ENCODE measurements around the gene SH2D4B. TPM values are rescaled to one million over a fixed set of nuclear protein-coding genes. Genes with fewer than 3 reads are reported as not detected.

The SH2D4B gene
- total RNA-seq, 1 experiment from 2014 or later = 0.22 TPM

- BruUV-seq (replicated peaks) = no TSS peak
- CTCF ChIA-PET = no interaction called here
- no peak overlapping the region for H3K27ac ChIP-seq (ENCODE audit: low read depth, low read length)
Observed at GRCh38 chr10:80554050-80554449, 16.3 kb downstream of the SH2D4B start.

More at GRCh38 chr10:80554050-80554449, 16.3 kb downstream of the SH2D4B start:
- intact Hi-C loops (cut with micrococcal nuclease) = no loop called here
- no peak overlapping the region for H3K9ac ChIP-seq (ENCODE audit: low read length)
- no peaks in the 10 kb centered on the region for H3K9me2 ChIP-seq (ENCODE audit: insufficient read depth)
- no peaks in the 10 kb centered on the region for H3K27me3 ChIP-seq (ENCODE audit: insufficient read depth, low read length)
- ATAC-seq = no peak
- H3K4me1 ChIP-seq (ENCODE audit: control insufficient read depth in 1 of 2, insufficient read depth in 2 of 2, low read length in 2 of 2) = no peaks in the 10 kb centered on the region
- no peaks in the 10 kb centered on the region for H3K79me2 ChIP-seq (ENCODE audit: insufficient read depth, low read length)
- H3K36me3 ChIP-seq (ENCODE audit: control insufficient read depth in 1 of 2, insufficient read depth in 2 of 2, low read length in 2 of 2) = no peaks in the 10 kb centered on the region
- RAD21 ChIA-PET (ENCODE audit: low non-redundant PET in 1 of 2, low total read pairs in 2 of 2, uncharacterized antibody in 2 of 2, unreplicated experiment in 2 of 2) = no interaction called here
- no peaks in the 10 kb centered on the region for H4K20me1 ChIP-seq (ENCODE audit: insufficient read depth)
- no peaks in the 10 kb centered on the region for H3K9me3 ChIP-seq (ENCODE audit: control insufficient read depth in 1 of 2, insufficient read depth in 1 of 2, low read depth in 1 of 2, low read length in 2 of 2)
- POLR2A ChIA-PET = no interaction called here
- TF ChIP-seq SP1 (IDR thresholded peaks at IDR 0.05; ENCODE audit: low read depth) (no peak), JUND (IDR thresholded peaks at IDR 0.05) (no peak), MAX (IDR thresholded peaks at IDR 0.05) (no peak), SRF (IDR thresholded peaks at IDR 0.05; ENCODE audit: low read depth) (no peak), ZNF274 (IDR thresholded peaks at IDR 0.05; ENCODE audit: low read depth, low read length) (no peak), TCF7L2 (IDR thresholded peaks at IDR 0.05; ENCODE audit: borderline replicate concordance, extremely low read depth, insufficient read depth, insufficient read length) (no peak), ZFX (IDR thresholded peaks at IDR 0.05) (no peak), POLR2A (IDR thresholded peaks at IDR 0.05; ENCODE audit: borderline replicate concordance, extremely low read depth, insufficient read depth, insufficient read length) (no peak), SIN3A (IDR thresholded peaks at IDR 0.05; ENCODE audit: low read depth) (no peak), CEBPB (IDR thresholded peaks at IDR 0.05; ENCODE audit: low read depth) (no peak), FOSL1 (IDR thresholded peaks at IDR 0.05; ENCODE audit: low read depth) (no peak), EZH2phosphoT487 (IDR thresholded peaks at IDR 0.05; ENCODE audit: borderline replicate concordance) (no peak)
- TF ChIP-seq, protein P1, sequence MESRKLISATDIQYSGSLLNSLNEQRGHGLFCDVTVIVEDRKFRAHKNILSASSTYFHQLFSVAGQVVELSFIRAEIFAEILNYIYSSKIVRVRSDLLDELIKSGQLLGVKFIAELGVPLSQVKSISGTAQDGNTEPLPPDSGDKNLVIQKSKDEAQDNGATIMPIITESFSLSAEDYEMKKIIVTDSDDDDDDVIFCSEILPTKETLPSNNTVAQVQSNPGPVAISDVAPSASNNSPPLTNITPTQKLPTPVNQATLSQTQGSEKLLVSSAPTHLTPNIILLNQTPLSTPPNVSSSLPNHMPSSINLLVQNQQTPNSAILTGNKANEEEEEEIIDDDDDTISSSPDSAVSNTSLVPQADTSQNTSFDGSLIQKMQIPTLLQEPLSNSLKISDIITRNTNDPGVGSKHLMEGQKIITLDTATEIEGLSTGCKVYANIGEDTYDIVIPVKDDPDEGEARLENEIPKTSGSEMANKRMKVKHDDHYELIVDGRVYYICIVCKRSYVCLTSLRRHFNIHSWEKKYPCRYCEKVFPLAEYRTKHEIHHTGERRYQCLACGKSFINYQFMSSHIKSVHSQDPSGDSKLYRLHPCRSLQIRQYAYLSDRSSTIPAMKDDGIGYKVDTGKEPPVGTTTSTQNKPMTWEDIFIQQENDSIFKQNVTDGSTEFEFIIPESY (IDR thresholded peaks at IDR 0.05; ENCODE audit: extremely low read depth, insufficient replicate concordance, low read length) = no peak
- TF ChIP-seq, protein P2, sequence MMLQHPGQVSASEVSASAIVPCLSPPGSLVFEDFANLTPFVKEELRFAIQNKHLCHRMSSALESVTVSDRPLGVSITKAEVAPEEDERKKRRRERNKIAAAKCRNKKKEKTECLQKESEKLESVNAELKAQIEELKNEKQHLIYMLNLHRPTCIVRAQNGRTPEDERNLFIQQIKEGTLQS (IDR thresholded peaks at IDR 0.05) = no peak
- TF ChIP-seq, protein P3, sequence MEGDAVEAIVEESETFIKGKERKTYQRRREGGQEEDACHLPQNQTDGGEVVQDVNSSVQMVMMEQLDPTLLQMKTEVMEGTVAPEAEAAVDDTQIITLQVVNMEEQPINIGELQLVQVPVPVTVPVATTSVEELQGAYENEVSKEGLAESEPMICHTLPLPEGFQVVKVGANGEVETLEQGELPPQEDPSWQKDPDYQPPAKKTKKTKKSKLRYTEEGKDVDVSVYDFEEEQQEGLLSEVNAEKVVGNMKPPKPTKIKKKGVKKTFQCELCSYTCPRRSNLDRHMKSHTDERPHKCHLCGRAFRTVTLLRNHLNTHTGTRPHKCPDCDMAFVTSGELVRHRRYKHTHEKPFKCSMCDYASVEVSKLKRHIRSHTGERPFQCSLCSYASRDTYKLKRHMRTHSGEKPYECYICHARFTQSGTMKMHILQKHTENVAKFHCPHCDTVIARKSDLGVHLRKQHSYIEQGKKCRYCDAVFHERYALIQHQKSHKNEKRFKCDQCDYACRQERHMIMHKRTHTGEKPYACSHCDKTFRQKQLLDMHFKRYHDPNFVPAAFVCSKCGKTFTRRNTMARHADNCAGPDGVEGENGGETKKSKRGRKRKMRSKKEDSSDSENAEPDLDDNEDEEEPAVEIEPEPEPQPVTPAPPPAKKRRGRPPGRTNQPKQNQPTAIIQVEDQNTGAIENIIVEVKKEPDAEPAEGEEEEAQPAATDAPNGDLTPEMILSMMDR (IDR thresholded peaks at IDR 0.05 in 2 of 3, conservative IDR thresholded peaks at IDR 0.05 in 1 of 3; ENCODE audit: borderline replicate concordance in 1 of 3, insufficient read depth in 1 of 3, low read depth in 2 of 3, low read length in 2 of 3) = no peak
- H3K4me3 ChIP-seq (replicated peaks in 1 of 2; ENCODE audit: low read depth in 1 of 2, low read length in 2 of 2) = no peak overlapping the region
- DNase-seq (ENCODE audit: low read depth, low spot score) = no peak
- no peak overlapping the region for H2AFZ ChIP-seq (ENCODE audit: low read depth, low read length, poor library complexity, severe bottlenecking)
- no peak overlapping the region for H3K4me2 ChIP-seq (ENCODE audit: low read length)
